Hepatocyte (in vitro differentiated cells): ENCODE data around the gene HESX1. TPM values are rescaled to one million over a fixed set of nuclear protein-coding genes. Genes with fewer than 3 reads are reported as not detected.

Experiments
- DNase-seq: peaks from one replicate; pipeline ENCODE4 v3.0.0-alpha.2; 2016; ENCODE audit warnings: low spot score
- H2AFZ ChIP-seq: fragments of 200-600 bp; sonication (generic); 2 replicates; pipeline ENCODE4 v1.6.0; 2016; ENCODE audit warnings: antibody characterized with exemption, mild to moderate bottlenecking
- H3K27ac ChIP-seq: fragments of 200-600 bp; sonication (generic); 2 replicates; pipeline ENCODE4 v1.5.1; 2016; ENCODE audit warnings: mild to moderate bottlenecking
- H3K27me3 ChIP-seq: fragments of 200-600 bp; sonication (generic); 2 replicates; pipeline ENCODE4 v1.6.1; 2016
- H3K36me3 ChIP-seq: fragments of 200-600 bp; sonication (generic); replicated peaks from 2 replicates; pipeline ENCODE4 v1.5.1; 2016; ENCODE audit warnings: low read depth; ENCODE audit not compliant: insufficient read depth
- H3K4me1 ChIP-seq: fragments of 200-600 bp; sonication (generic); 2 replicates; pipeline ENCODE4 v1.5.1; 2016; ENCODE audit warnings: mild to moderate bottlenecking, moderate library complexity; ENCODE audit not compliant: insufficient read depth
- H3K4me2 ChIP-seq: fragments of 200-600 bp; sonication (generic); 2 replicates; pipeline ENCODE4 v1.6.0; 2016
- H3K4me3 ChIP-seq: fragments of 200-600 bp; sonication (generic); 2 replicates; pipeline ENCODE4 v1.5.1; 2016; ENCODE audit warnings: mild to moderate bottlenecking
- H3K79me2 ChIP-seq: fragments of 200-600 bp; sonication (generic); 2 replicates; pipeline ENCODE4 v1.6.0; 2017; ENCODE audit warnings: mild to moderate bottlenecking
- H3K9me2 ChIP-seq: fragments of 200-600 bp; sonication (generic); replicated peaks from 2 replicates; pipeline ENCODE4 v1.6.0; 2017; ENCODE audit warnings: mild to moderate bottlenecking; ENCODE audit not compliant: insufficient read depth
- H3K9me3 ChIP-seq: fragments of 200-600 bp; sonication (generic); 2 replicates; pipeline ENCODE4 v1.5.1; 2016; ENCODE audit warnings: low read depth, mild to moderate bottlenecking
- H4K20me1 ChIP-seq: fragments of 200-600 bp; sonication (generic); 2 replicates; pipeline ENCODE4 v1.6.0; 2016; ENCODE audit warnings: mild to moderate bottlenecking; ENCODE audit not compliant: insufficient read depth, poor library complexity, severe bottlenecking
- EZH2 ChIP-seq: fragments of 200-600 bp; sonication (generic); IDR thresholded peaks from 2 replicates; pipeline ENCODE4 v1.6.1; 2016; ENCODE audit warnings: antibody characterized with exemption, mild to moderate bottlenecking, borderline replicate concordance
- EZH2phosphoT487 ChIP-seq: fragments of 200-600 bp; sonication (generic); IDR thresholded peaks from one replicate; pipeline ENCODE4 v1.6.1; 2018; ENCODE audit warnings: antibody characterized with exemption, mild to moderate bottlenecking, low read depth, moderate library complexity; ENCODE audit not compliant: unreplicated experiment, severe bottlenecking
- WGBS: methylation state at CpG from one replicate; pipeline ENCODE4 v1.1.6; 2016; ENCODE audit warnings: low lambda C conversion rate; ENCODE audit errors: missing lambda C conversion rate; 5-methylcytosine and 5-hydroxymethylcytosine counted together
- polyA plus RNA-seq: library from polyadenylated mRNA; unstranded; fragments of >200 nt; fragmentation: Nextera tagmentation; extraction: Ambion mirVana; gene quantifications from 2 replicates; pipeline ENCODE4 v1.2.1, GENCODE V29; 2016
- total RNA-seq: library from RNA; depleted of rRNA; stranded (reverse); fragments of >200 nt; gene quantifications from 2 replicates; pipeline ENCODE4 v1.2.3, GENCODE V29; 2014
- TF ChIP-seq, protein P1 (sequence below): fragments of 200-600 bp; sonication (generic); IDR thresholded peaks from 2 replicates; pipeline ENCODE4 v1.5.1; 2016; ENCODE audit warnings: antibody characterized with exemption, mild to moderate bottlenecking; ENCODE audit not compliant: poor library complexity

Gene HESX1
- total and polyA plus RNA-seq, 2 experiments from 2014 or later, result 0.85 to 1.3 TPM

- H3K27me3 ChIP-seq, result peaks cover 3% of the 10 kb centered on the region
- peaks cover 30% of the 10 kb centered on the region for H3K79me2 ChIP-seq
- no peak for TF ChIP-seq EZH2
- TF ChIP-seq EZH2phosphoT487, result no peak
- TF ChIP-seq, protein P1, sequence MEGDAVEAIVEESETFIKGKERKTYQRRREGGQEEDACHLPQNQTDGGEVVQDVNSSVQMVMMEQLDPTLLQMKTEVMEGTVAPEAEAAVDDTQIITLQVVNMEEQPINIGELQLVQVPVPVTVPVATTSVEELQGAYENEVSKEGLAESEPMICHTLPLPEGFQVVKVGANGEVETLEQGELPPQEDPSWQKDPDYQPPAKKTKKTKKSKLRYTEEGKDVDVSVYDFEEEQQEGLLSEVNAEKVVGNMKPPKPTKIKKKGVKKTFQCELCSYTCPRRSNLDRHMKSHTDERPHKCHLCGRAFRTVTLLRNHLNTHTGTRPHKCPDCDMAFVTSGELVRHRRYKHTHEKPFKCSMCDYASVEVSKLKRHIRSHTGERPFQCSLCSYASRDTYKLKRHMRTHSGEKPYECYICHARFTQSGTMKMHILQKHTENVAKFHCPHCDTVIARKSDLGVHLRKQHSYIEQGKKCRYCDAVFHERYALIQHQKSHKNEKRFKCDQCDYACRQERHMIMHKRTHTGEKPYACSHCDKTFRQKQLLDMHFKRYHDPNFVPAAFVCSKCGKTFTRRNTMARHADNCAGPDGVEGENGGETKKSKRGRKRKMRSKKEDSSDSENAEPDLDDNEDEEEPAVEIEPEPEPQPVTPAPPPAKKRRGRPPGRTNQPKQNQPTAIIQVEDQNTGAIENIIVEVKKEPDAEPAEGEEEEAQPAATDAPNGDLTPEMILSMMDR, result no peak
- peak overlapping the region; percentile 77 for H3K27ac ChIP-seq
- no peaks in the 10 kb centered on the region for H3K36me3 ChIP-seq
- no peak overlapping the region for H2AFZ ChIP-seq
- WGBS, result 16% methylated on average over 8 of the region's 8 CpGs
- no peaks in the 10 kb centered on the region for H3K9me3 ChIP-seq
- no peaks in the 10 kb centered on the region for H3K9me2 ChIP-seq
- no peaks in the 10 kb centered on the region for H4K20me1 ChIP-seq
- peaks cover 35% of the 10 kb centered on the region for H3K4me1 ChIP-seq
- no peak overlapping the region for H3K4me3 ChIP-seq
- H3K4me2 ChIP-seq, result peak overlapping the region; percentile 31
- no peak for DNase-seq
Measured at GRCh38 chr3:57158813-57159738, 40.7 kb downstream of the HESX1 start.

- Histone ChIP-seq H3K4me3 (no peak overlapping the region), H4K20me1 (no peaks in the 10 kb centered on the region), H3K79me2 (peaks cover 33% of the 10 kb centered on the region), H3K4me1 (peaks cover 32% of the 10 kb centered on the region), H3K27me3 (peaks cover 1% of the 10 kb centered on the region), H3K4me2 (peak overlapping the region; percentile 11), H3K27ac (peak overlapping the region; percentile 77), H2AFZ (no peak overlapping the region), H3K9me2 (no peaks in the 10 kb centered on the region), H3K9me3 (no peaks in the 10 kb centered on the region), H3K36me3 (no peaks in the 10 kb centered on the region)
- WGBS, result 59% methylated on average over 3 of the region's 3 CpGs
- TF ChIP-seq, protein P1, result no peak
- TF ChIP-seq EZH2, result no peak
- TF ChIP-seq EZH2phosphoT487, result no peak
- DNase-seq, result no peak
Measured at GRCh38 chr3:57158325-57158724, 41.5 kb downstream of the HESX1 start.

DNA sequence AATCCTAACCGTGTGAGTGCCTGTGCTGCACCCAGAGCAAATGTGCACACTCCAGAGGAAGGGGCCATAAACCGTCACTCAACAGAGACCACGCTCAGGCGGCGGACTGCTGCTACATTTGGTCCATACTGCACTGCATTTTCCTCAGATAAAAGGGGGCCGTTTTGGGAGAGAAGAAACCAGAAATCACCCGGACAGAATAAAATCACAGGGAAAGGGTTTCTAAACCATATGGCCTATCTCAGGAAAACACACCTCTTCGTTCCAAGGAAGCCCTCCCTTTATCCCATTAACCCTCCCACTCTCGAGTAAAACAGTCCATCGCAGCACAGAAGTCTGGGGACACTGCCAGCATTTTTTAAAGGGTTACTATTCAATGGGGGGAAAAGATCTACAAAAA, 42.2 kb downstream of the HESX1 start:
- Histone ChIP-seq H4K20me1 (no peaks in the 10 kb centered on the region), H3K4me3 (no peak overlapping the region), H3K79me2 (peaks cover 26% of the 10 kb centered on the region), H3K27ac (peak overlapping the region; percentile 77), H3K27me3 (no peaks in the 10 kb centered on the region), H3K4me1 (peaks cover 25% of the 10 kb centered on the region), H3K9me3 (no peaks in the 10 kb centered on the region), H3K9me2 (no peaks in the 10 kb centered on the region), H3K36me3 (no peaks in the 10 kb centered on the region), H2AFZ (no peak overlapping the region), H3K4me2 (peak overlapping the region; percentile 65)
- no peak for DNase-seq
- TF ChIP-seq, protein P1, result no peak
- TF ChIP-seq EZH2 (no peak), EZH2phosphoT487 (no peak)
- 55% methylated on average over 10 of the region's 10 CpGs for WGBS
